IMR-90 (cell line): ENCODE measurements around the gene CTNNA2. TPM values are rescaled to one million over a fixed set of nuclear protein-coding genes. Genes with fewer than 3 reads are reported as not detected.

Source experiments
- ATAC-seq: fragments of 200-7000 bp; cut with Tn5 transposase; 2 replicates; pipeline ENCODE4 v1.9.1; 2020; ENCODE audit warnings: low read depth, mild to moderate bottlenecking, moderate library complexity
- BruUV-seq: library from RNA; stranded (reverse); fragments of 400-500 nt; replicated peaks from 2 replicates; lab custom pipeline; 2021; lab: Mats Ljungman, UMichigan
- CTCF ChIA-PET: fragments of 300-600 bp; formaldehyde crosslinking; extraction: SDS; loops from one replicate; lab custom pipeline; 2021; ENCODE audit warnings: antibody characterized with exemption; lab: Yijun Ruan, JAX
- POLR2A ChIA-PET: fragments of 300-600 bp; sonication (Branson Sonifier 250); formaldehyde crosslinking; loops from one replicate; lab custom pipeline; 2022; ENCODE audit warnings: antibody characterized with exemption; ENCODE audit not compliant: unreplicated experiment; lab: Charles Lee
- DNase-seq: peaks from one replicate; pipeline ENCODE4 v3.0.0; 2013
- H2AFZ ChIP-seq: replicated peaks from 2 replicates; pipeline ENCODE3; 2013; ENCODE audit warnings: low read length, mild to moderate bottlenecking; ENCODE audit not compliant: poor library complexity
- H2AK5ac ChIP-seq: 2 replicates; pipeline ENCODE4 v1.6.1; 2013; ENCODE audit warnings: low read depth, low read length, inconsistent platforms
- H2AK9ac ChIP-seq: replicated peaks from 2 replicates; pipeline ENCODE3; 2013; ENCODE audit warnings: mild to moderate bottlenecking, low read depth, low read length, moderate library complexity; ENCODE audit not compliant: poor library complexity
- H2BK120ac ChIP-seq: 2 replicates; pipeline ENCODE4 v1.6.1; 2013; ENCODE audit warnings: low read depth, low read length, inconsistent platforms
- H2BK15ac ChIP-seq: 3 replicates; pipeline ENCODE4 v1.6.1; 2013; ENCODE audit warnings: low read depth, low read length, inconsistent platforms
- H2BK20ac ChIP-seq: 2 replicates; pipeline ENCODE4 v1.6.1; 2013; ENCODE audit warnings: low read depth, mild to moderate bottlenecking, inconsistent platforms, low read length, moderate library complexity
- H2BK5ac ChIP-seq: 2 replicates; pipeline ENCODE4 v1.6.1; 2013; ENCODE audit warnings: mild to moderate bottlenecking, low read depth, low read length, inconsistent platforms; ENCODE audit not compliant: poor library complexity, severe bottlenecking
- H3K14ac ChIP-seq: replicated peaks from 2 replicates; pipeline ENCODE4 v1.6.1; 2013; ENCODE audit warnings: low read depth, low read length, inconsistent platforms
- H3K18ac ChIP-seq: 2 replicates; pipeline ENCODE4 v1.6.1; 2013; ENCODE audit warnings: low read depth, low read length, control low read depth
- H3K23ac ChIP-seq: 2 replicates; pipeline ENCODE4 v1.6.1; 2013; ENCODE audit warnings: low read depth, low read length, inconsistent platforms
- H3K27ac ChIP-seq: 2 replicates; pipeline ENCODE4 v1.5.1; 2013; ENCODE audit warnings: mild to moderate bottlenecking, control low read depth, low read length; ENCODE audit not compliant: insufficient read depth
- H3K27me3 ChIP-seq: 2 replicates; pipeline ENCODE4 v1.6.1; 2013; ENCODE audit warnings: low read length; ENCODE audit not compliant: control insufficient read depth, insufficient read depth
- H3K36me3 ChIP-seq: 2 replicates; pipeline ENCODE4 v1.6.1; 2013; ENCODE audit warnings: low read length, mixed read lengths; ENCODE audit not compliant: control insufficient read depth, insufficient read depth
- H3K4ac ChIP-seq: 2 replicates; pipeline ENCODE4 v1.6.1; 2013; ENCODE audit warnings: low read depth, low read length, inconsistent platforms
- H3K4me1 ChIP-seq: 2 replicates; pipeline ENCODE4 v1.6.1; 2013; ENCODE audit warnings: low read length, mixed read lengths; ENCODE audit not compliant: control insufficient read depth, insufficient read depth
- H3K4me2 ChIP-seq: 2 replicates; pipeline ENCODE4 v1.6.1; 2013; ENCODE audit warnings: low read depth, mild to moderate bottlenecking, control low read depth, low read length, moderate library complexity
- H3K4me3 ChIP-seq: 2 replicates; pipeline ENCODE4 v1.5.1; 2013; ENCODE audit warnings: low read depth, mild to moderate bottlenecking, control low read depth, low read length, moderate library complexity; ENCODE audit not compliant: insufficient read depth
- H3K56ac ChIP-seq: 2 replicates; pipeline ENCODE4 v1.6.1; 2013; ENCODE audit warnings: low read length, inconsistent platforms; ENCODE audit not compliant: insufficient read depth; ENCODE audit errors: extremely low read depth
- H3K79me1 ChIP-seq, 2 experiments: 2 replicates each; pipeline ENCODE4 v1.6.1; 2013; ENCODE audit warnings: low read length in 2 of 2, inconsistent platforms in 1 of 2, low read depth in 1 of 2
- H3K9ac ChIP-seq: 2 replicates; pipeline ENCODE4 v1.6.1; 2013; ENCODE audit warnings: low read depth, low read length, control low read depth
- H3K9me1 ChIP-seq: 2 replicates; pipeline ENCODE4 v1.6.1; 2013; ENCODE audit warnings: low read length, inconsistent platforms; ENCODE audit not compliant: insufficient read depth
- H3K9me3 ChIP-seq: 2 replicates; pipeline ENCODE4 v1.6.1; 2013; ENCODE audit warnings: low read length; ENCODE audit not compliant: control insufficient read depth, insufficient read depth
- H4K20me1 ChIP-seq: 2 replicates; pipeline ENCODE4 v1.6.1; 2013; ENCODE audit warnings: low read length, inconsistent platforms; ENCODE audit not compliant: insufficient read depth
- H4K5ac ChIP-seq: 2 replicates; pipeline ENCODE4 v1.6.1; 2013; ENCODE audit warnings: mild to moderate bottlenecking, low read depth, low read length, control low read depth
- H4K8ac ChIP-seq, 2 experiments: 2 replicates each; pipeline ENCODE4 v1.6.1; 2013; ENCODE audit warnings: low read depth in 2 of 2, low read length in 2 of 2, control low read depth in 1 of 2, inconsistent platforms in 1 of 2
- H4K91ac ChIP-seq: 2 replicates; pipeline ENCODE4 v1.6.1; 2013; ENCODE audit warnings: low read depth, low read length, inconsistent platforms; ENCODE audit not compliant: insufficient read depth
- BHLHE40 ChIP-seq: fragments of 150-350 bp; IDR thresholded peaks from 2 replicates; pipeline ENCODE4 v1.6.1; 2016; ENCODE audit warnings: mild to moderate bottlenecking, low read depth, low read length
- CEBPB ChIP-seq: IDR thresholded peaks from 2 replicates; pipeline ENCODE4 v1.6.1; 2012; ENCODE audit warnings: low read depth, low read length, improper control_type of control experiment
- CHD1 ChIP-seq: IDR thresholded peaks from 2 replicates; pipeline ENCODE4 v1.6.1; 2012; ENCODE audit warnings: low read depth, low read length, improper control_type of control experiment
- CTCF ChIP-seq: conservative IDR thresholded peaks from 2 replicates; pipeline ENCODE4 v1.5.1; 2012; ENCODE audit warnings: mild to moderate bottlenecking, low read depth, low read length, improper control_type of control experiment
- ELK1 ChIP-seq: fragments of 150-350 bp; IDR thresholded peaks from 2 replicates; pipeline ENCODE4 v1.6.1; 2016; ENCODE audit warnings: low read depth, mild to moderate bottlenecking, low read length, moderate library complexity, borderline replicate concordance
- FOS ChIP-seq: fragments of 150-350 bp; IDR thresholded peaks from 2 replicates; pipeline ENCODE4 v1.6.1; 2016; ENCODE audit warnings: low read depth, low read length
- MAFK ChIP-seq: IDR thresholded peaks from 2 replicates; pipeline ENCODE4 v1.6.1; 2012; ENCODE audit warnings: low read depth, low read length, improper control_type of control experiment
- MAZ ChIP-seq: IDR thresholded peaks from 2 replicates; pipeline ENCODE4 v1.6.1; 2012; ENCODE audit warnings: low read depth, mild to moderate bottlenecking, low read length, improper control_type of control experiment, moderate library complexity, borderline replicate concordance
- MXI1 ChIP-seq: IDR thresholded peaks from 2 replicates; pipeline ENCODE4 v1.6.1; 2012; ENCODE audit warnings: low read depth, mild to moderate bottlenecking, low read length, moderate library complexity, borderline replicate concordance
- NFE2L2 ChIP-seq: fragments of 150-350 bp; IDR thresholded peaks from 2 replicates; pipeline ENCODE4 v1.6.1; 2016; ENCODE audit warnings: low read depth, mild to moderate bottlenecking, low read length
- POLR2A ChIP-seq: IDR thresholded peaks from 2 replicates; pipeline ENCODE4 v1.6.1; 2012; ENCODE audit warnings: mild to moderate bottlenecking, low read depth, low read length
- RAD21 ChIP-seq: IDR thresholded peaks from 2 replicates; pipeline ENCODE4 v1.6.1; 2012; ENCODE audit warnings: low read length, improper control_type of control experiment
- RCOR1 ChIP-seq: IDR thresholded peaks from 2 replicates; pipeline ENCODE4 v1.6.1; 2012; ENCODE audit warnings: mild to moderate bottlenecking, low read length, improper control_type of control experiment; ENCODE audit not compliant: insufficient replicate concordance
- RFX5 ChIP-seq: IDR thresholded peaks from 2 replicates; pipeline ENCODE4 v1.8.0; 2012; ENCODE audit warnings: low read depth, mild to moderate bottlenecking, low read length, moderate library complexity
- SMC3 ChIP-seq: fragments of 150-350 bp; IDR thresholded peaks from 2 replicates; pipeline ENCODE4 v1.6.1; 2016; ENCODE audit warnings: low read depth, mild to moderate bottlenecking, antibody characterized with exemption, low read length, moderate library complexity
- WGBS, 2 experiments: methylation state at CpG; one replicate each; pipeline versions ENCODE4 v1.1.5 to v1.1.7; 2013; ENCODE audit warnings: missing lambda C conversion rate in 2 of 2; ENCODE audit not compliant: insufficient read length in 1 of 2; ENCODE audit errors: extremely low coverage in 2 of 2; 5-methylcytosine and 5-hydroxymethylcytosine counted together
- dilution Hi-C: fragments of 300-500 bp; cut with HindIII; formaldehyde crosslinking; loops from one replicate; pipeline ENCODE4 v1.14.3; 2018; ENCODE audit warnings: low sequenced_read_pairs; ENCODE audit not compliant: unreplicated experiment
- in situ Hi-C: fragments of 300-500 bp; cut with MboI; formaldehyde crosslinking; loops from 3 replicates; pipeline ENCODE4 v1.14.3; 2019; ENCODE audit warnings: low sequenced_read_pairs, inconsistent platforms, mixed read lengths
- intact Hi-C: fragments of 100-400 bp; cut with micrococcal nuclease; formaldehyde crosslinking; loops from 2 replicates; pipeline ENCODE4 v1.10.0; 2022
- polyA plus RNA-seq, 3 experiments: library from polyadenylated mRNA; depleted of rRNA; stranded (reverse); fragments of >200 nt; gene quantifications; 2 replicates each; pipeline ENCODE4 v1.2.3, GENCODE V29; 2012; ENCODE audit warnings: low replicate concordance in 1 of 3
- total RNA-seq: library from RNA; depleted of rRNA; stranded (reverse); fragments of >200 nt; gene quantifications from 2 replicates; pipeline ENCODE4 v1.2.3, GENCODE V29; 2012
- TF ChIP-seq, protein P1 (sequence below): fragments of 150-350 bp; IDR thresholded peaks from 2 replicates; pipeline ENCODE4 v1.6.1; 2017; ENCODE audit warnings: mild to moderate bottlenecking, antibody characterized with exemption, low read length, low read depth

CTNNA2 gene
- total and polyA plus RNA-seq, 2 of the 4 experiments (the other 2 are of a cell fraction), result not detected

- ChIA-PET POLR2A (no interaction called here), CTCF (interaction anchor here (0.9 to 1.2 kb wide), 2 partner anchors 11 to 13 kb away, joined by 3 read pairs; no protein-coding TSS in a partner anchor)
- Histone ChIP-seq H3K27ac (no peak overlapping the region), H2BK120ac (no peak overlapping the region), H3K18ac (no peak overlapping the region), H4K5ac (no peak overlapping the region), H3K9me1 (no peaks in the 10 kb centered on the region), H2BK5ac (no peak overlapping the region), H2AFZ (no peak overlapping the region), H2BK20ac (no peak overlapping the region), H3K14ac (no peak overlapping the region), H3K4me3 (no peak overlapping the region), H3K4ac (no peak overlapping the region), H3K27me3 (no peaks in the 10 kb centered on the region; the same call in none of the 2 replicates), H3K4me1 (no peaks in the 10 kb centered on the region), H3K79me1 (no peaks in the 10 kb centered on the region), H3K23ac (no peak overlapping the region), H3K56ac (no peak overlapping the region), H3K4me2 (no peak overlapping the region), H4K8ac (no peak overlapping the region), H2AK9ac (no peak overlapping the region), H3K9me3 (no peaks in the 10 kb centered on the region), H4K91ac (no peak overlapping the region), H2BK15ac (no peak overlapping the region), H4K20me1 (no peaks in the 10 kb centered on the region), H3K9ac (no peak overlapping the region), H3K36me3 (no peaks in the 10 kb centered on the region), H2AK5ac (no peak overlapping the region)
- TF ChIP-seq CEBPB, result no peak
- TF ChIP-seq POLR2A, result no peak
- TF ChIP-seq MXI1, result no peak
- TF ChIP-seq MAZ, result no peak
- no peak for TF ChIP-seq RAD21
- no peak for TF ChIP-seq ELK1
- no peak for TF ChIP-seq SMC3
- TF ChIP-seq CHD1, result no peak
- no peak for TF ChIP-seq FOS
- no peak for TF ChIP-seq RFX5
- TF ChIP-seq MAFK, result no peak
- TF ChIP-seq CTCF, result no peak
- no peak for TF ChIP-seq BHLHE40
- TF ChIP-seq RCOR1, result no peak
- no peak for TF ChIP-seq NFE2L2
- TF ChIP-seq, protein P1, sequence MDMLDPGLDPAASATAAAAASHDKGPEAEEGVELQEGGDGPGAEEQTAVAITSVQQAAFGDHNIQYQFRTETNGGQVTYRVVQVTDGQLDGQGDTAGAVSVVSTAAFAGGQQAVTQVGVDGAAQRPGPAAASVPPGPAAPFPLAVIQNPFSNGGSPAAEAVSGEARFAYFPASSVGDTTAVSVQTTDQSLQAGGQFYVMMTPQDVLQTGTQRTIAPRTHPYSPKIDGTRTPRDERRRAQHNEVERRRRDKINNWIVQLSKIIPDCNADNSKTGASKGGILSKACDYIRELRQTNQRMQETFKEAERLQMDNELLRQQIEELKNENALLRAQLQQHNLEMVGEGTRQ, result no peak
- intact Hi-C loops, result no loop called here
- BruUV-seq, result no TSS peak
- in situ Hi-C loops, result no loop called here
- 100% methylated on average over 3 of the region's 7 CpGs; no CpG with 5 or more reads in 1 of the 2 experiments for WGBS, 2 experiments
- dilution Hi-C loops, result no loop called here
- ATAC-seq, result no peak
- no peak for DNase-seq
These were observed 641.5 kb downstream of the CTNNA2 start for GRCh38 chr2:80154231-80154915.
